Adipocyte (in vitro differentiated cells): ENCODE measurements around the gene LPIN2.

Source experiments
- DNase-seq: peaks from one replicate; pipeline ENCODE4 v3.0.0-alpha.2; 2015; ENCODE audit warnings: low read depth
- H3K27me3 ChIP-seq: replicated peaks from 2 replicates; pipeline ENCODE4 v1.7.0; 2013; ENCODE audit warnings: mild to moderate bottlenecking, low read length, moderate library complexity; ENCODE audit not compliant: control insufficient read depth, insufficient read depth
- H3K36me3 ChIP-seq: 2 replicates; pipeline ENCODE4 v1.7.0; 2013; ENCODE audit warnings: low read length, mild to moderate bottlenecking, moderate library complexity; ENCODE audit not compliant: control insufficient read depth, insufficient read depth, severe bottlenecking
- H3K4me1 ChIP-seq: 2 replicates; pipeline ENCODE4 v1.7.0; 2013; ENCODE audit warnings: mild to moderate bottlenecking, low read length, moderate library complexity; ENCODE audit not compliant: control insufficient read depth, insufficient read depth
- H3K4me3 ChIP-seq: 2 replicates; pipeline ENCODE4 v1.7.0; 2013; ENCODE audit warnings: mild to moderate bottlenecking, low read length, moderate library complexity
- H3K9ac ChIP-seq: 2 replicates; pipeline ENCODE4 v1.7.0; 2013; ENCODE audit warnings: mild to moderate bottlenecking, low read length, moderate library complexity
- H3K9me3 ChIP-seq: 2 replicates; pipeline ENCODE4 v1.7.0; 2013; ENCODE audit warnings: mild to moderate bottlenecking, low read length, moderate library complexity; ENCODE audit not compliant: control insufficient read depth

Gene LPIN2

GRCh38 chr18:2976218-2977132 lies 36.5 kb downstream of the LPIN2 start:
- H3K4me1 ChIP-seq, result peaks cover 52% of the 10 kb centered on the region
- DNase-seq, result no peak
- H3K9ac ChIP-seq, result no peak overlapping the region
- H3K27me3 ChIP-seq, result no peaks in the 10 kb centered on the region
- no peak overlapping the region for H3K4me3 ChIP-seq
- H3K36me3 ChIP-seq, result no peaks in the 10 kb centered on the region
- H3K9me3 ChIP-seq, result no peaks in the 10 kb centered on the region

- H3K9ac ChIP-seq, result no peak overlapping the region
- H3K27me3 ChIP-seq, result no peaks in the 10 kb centered on the region
- H3K4me3 ChIP-seq, result no peak overlapping the region
- H3K36me3 ChIP-seq, result no peaks in the 10 kb centered on the region
- no peak for DNase-seq
- peaks cover 52% of the 10 kb centered on the region for H3K4me1 ChIP-seq
- H3K9me3 ChIP-seq, result no peaks in the 10 kb centered on the region
Observed at GRCh38 chr18:2974731-2975130, 38.2 kb downstream of the LPIN2 start.

GRCh38 chr18:2971741-2972552 lies 41.0 kb downstream of the LPIN2 start:
- no peaks in the 10 kb centered on the region for H3K27me3 ChIP-seq
- H3K9me3 ChIP-seq, result no peaks in the 10 kb centered on the region
- H3K4me1 ChIP-seq, result peaks cover 47% of the 10 kb centered on the region
- no peak for DNase-seq
- H3K36me3 ChIP-seq, result no peaks in the 10 kb centered on the region
- no peak overlapping the region for H3K4me3 ChIP-seq
- H3K9ac ChIP-seq, result peak overlapping the region; percentile 21

- Histone ChIP-seq H3K9me3 (no peaks in the 10 kb centered on the region), H3K36me3 (no peaks in the 10 kb centered on the region), H3K9ac (no peak overlapping the region), H3K27me3 (no peaks in the 10 kb centered on the region), H3K4me1 (peaks cover 47% of the 10 kb centered on the region), H3K4me3 (no peak overlapping the region)
- DNase-seq, result no peak
Observed at GRCh38 chr18:2970772-2971659, 41.9 kb downstream of the LPIN2 start.

- Histone ChIP-seq H3K9me3 (no peaks in the 10 kb centered on the region), H3K4me3 (no peak overlapping the region), H3K36me3 (no peaks in the 10 kb centered on the region), H3K4me1 (peaks cover 47% of the 10 kb centered on the region), H3K27me3 (no peaks in the 10 kb centered on the region), H3K9ac (no peak overlapping the region)
- DNase-seq, result no peak
Observed at GRCh38 chr18:2970344-2970743, 42.6 kb downstream of the LPIN2 start.

- H3K9me3 ChIP-seq, result no peaks in the 10 kb centered on the region
- H3K36me3 ChIP-seq, result no peaks in the 10 kb centered on the region
- no peaks in the 10 kb centered on the region for H3K27me3 ChIP-seq
- DNase-seq, result no peak
- H3K9ac ChIP-seq, result peak overlapping the region; percentile 43
- no peak overlapping the region for H3K4me3 ChIP-seq
- H3K4me1 ChIP-seq, result peaks cover 47% of the 10 kb centered on the region
Observed at GRCh38 chr18:2969695-2970094, 43.2 kb downstream of the LPIN2 start.

GRCh38 chr18:2968606-2969005 lies 44.3 kb downstream of the LPIN2 start:
- DNase-seq, result no peak
- H3K4me3 ChIP-seq, result no peak overlapping the region
- H3K27me3 ChIP-seq, result no peaks in the 10 kb centered on the region
- peaks cover 47% of the 10 kb centered on the region for H3K4me1 ChIP-seq
- H3K36me3 ChIP-seq, result no peaks in the 10 kb centered on the region
- peak overlapping the region; percentile 1 for H3K9ac ChIP-seq
- H3K9me3 ChIP-seq, result no peaks in the 10 kb centered on the region

GRCh38 chr18:2967820-2968219 lies 45.1 kb downstream of the LPIN2 start:
- DNase-seq, result no peak
- no peak overlapping the region for H3K4me3 ChIP-seq

GRCh38 chr18:2967357-2967756 lies 45.6 kb downstream of the LPIN2 start:
- Histone ChIP-seq H3K9me3 (no peaks in the 10 kb centered on the region), H3K4me3 (no peak overlapping the region)

More at GRCh38 chr18:2967820-2968219, 45.1 kb downstream of the LPIN2 start:
- peaks cover 50% of the 10 kb centered on the region for H3K4me1 ChIP-seq
- H3K9ac ChIP-seq, result peak overlapping the region; percentile 1
- H3K27me3 ChIP-seq, result no peaks in the 10 kb centered on the region
- no peaks in the 10 kb centered on the region for H3K36me3 ChIP-seq
- no peaks in the 10 kb centered on the region for H3K9me3 ChIP-seq

GRCh38 chr18:2966560-2966959 lies 46.4 kb downstream of the LPIN2 start:
- H3K9me3 ChIP-seq, result no peaks in the 10 kb centered on the region
- no peak overlapping the region for H3K4me3 ChIP-seq
- no peaks in the 10 kb centered on the region for H3K36me3 ChIP-seq
- no peaks in the 10 kb centered on the region for H3K27me3 ChIP-seq
- DNase-seq, result no peak
- no peak overlapping the region for H3K9ac ChIP-seq
- H3K4me1 ChIP-seq, result peaks cover 48% of the 10 kb centered on the region

More at GRCh38 chr18:2967357-2967756, 45.6 kb downstream of the LPIN2 start:
- H3K4me1 ChIP-seq, result peaks cover 47% of the 10 kb centered on the region
- no peak for DNase-seq
- H3K36me3 ChIP-seq, result no peaks in the 10 kb centered on the region
- no peak overlapping the region for H3K9ac ChIP-seq
- no peaks in the 10 kb centered on the region for H3K27me3 ChIP-seq
